Rectal smooth muscle tissue (tissue), 1 donor: ENCODE measurements around the gene C7orf25.

Experiments used
- H3K27ac ChIP-seq: one replicate; pipeline ENCODE4 v1.7.0; 2013; ENCODE audit warnings: low read depth, low read length, inconsistent platforms
- H3K27me3 ChIP-seq: one replicate; pipeline ENCODE4 v1.7.0; 2013; ENCODE audit warnings: low read length; ENCODE audit not compliant: control insufficient read depth, insufficient read depth
- H3K36me3 ChIP-seq: one replicate; pipeline ENCODE4 v1.7.0; 2013; ENCODE audit warnings: low read length; ENCODE audit not compliant: control insufficient read depth, insufficient read depth
- H3K4me1 ChIP-seq: one replicate; pipeline ENCODE4 v1.7.0; 2013; ENCODE audit warnings: low read length; ENCODE audit not compliant: control insufficient read depth, insufficient read depth
- H3K4me3 ChIP-seq: one replicate; pipeline ENCODE4 v1.7.0; 2013; ENCODE audit warnings: low read length
- H3K9ac ChIP-seq: one replicate; pipeline ENCODE4 v1.7.0; 2013; ENCODE audit warnings: low read length

The C7orf25 gene

GRCh38 chr7:42924223-42924838 lies 12.5 kb upstream of the C7orf25 start:
- Histone ChIP-seq H3K36me3 (peaks cover 14% of the 10 kb centered on the region), H3K27me3 (no peaks in the 10 kb centered on the region), H3K27ac (no peak overlapping the region), H3K9ac (no peak overlapping the region), H3K4me1 (peaks cover 4% of the 10 kb centered on the region), H3K4me3 (no peak overlapping the region)

- no peak overlapping the region for H3K9ac ChIP-seq
- no peaks in the 10 kb centered on the region for H3K27me3 ChIP-seq
- no peak overlapping the region for H3K27ac ChIP-seq
- H3K4me1 ChIP-seq: no peaks in the 10 kb centered on the region
- H3K4me3 ChIP-seq: no peak overlapping the region
- H3K36me3 ChIP-seq: peaks cover 14% of the 10 kb centered on the region
These were observed 10.3 kb upstream of the C7orf25 start for GRCh38 chr7:42922017-42922753.

GRCh38 chr7:42915356-42915755 lies 3.5 kb upstream of the C7orf25 start:
- peaks cover 7% of the 10 kb centered on the region for H3K4me1 ChIP-seq
- H3K4me3 ChIP-seq: no peak overlapping the region
- no peak overlapping the region for H3K27ac ChIP-seq
- H3K27me3 ChIP-seq: no peaks in the 10 kb centered on the region
- peaks cover 6% of the 10 kb centered on the region for H3K36me3 ChIP-seq
- H3K9ac ChIP-seq: no peak overlapping the region

GRCh38 chr7:42914421-42915045 lies 2.7 kb upstream of the C7orf25 start:
- H3K4me3 ChIP-seq: no peak overlapping the region

GRCh38 chr7:42914009-42914408 lies 2.1 kb upstream of the C7orf25 start:
- Histone ChIP-seq H3K4me1 (peaks cover 7% of the 10 kb centered on the region), H3K27ac (no peak overlapping the region)

More at GRCh38 chr7:42914421-42915045, 2.7 kb upstream of the C7orf25 start:
- H3K27ac ChIP-seq: no peak overlapping the region
- H3K27me3 ChIP-seq: no peaks in the 10 kb centered on the region
- H3K36me3 ChIP-seq: peaks cover 3% of the 10 kb centered on the region
- H3K4me1 ChIP-seq: peaks cover 7% of the 10 kb centered on the region
- H3K9ac ChIP-seq: no peak overlapping the region

GRCh38 chr7:42913591-42913990 lies 1.7 kb upstream of the C7orf25 start:
- H3K27me3 ChIP-seq: no peaks in the 10 kb centered on the region
- no peak overlapping the region for H3K27ac ChIP-seq
- H3K4me1 ChIP-seq: peaks cover 7% of the 10 kb centered on the region
- no peak overlapping the region for H3K4me3 ChIP-seq
- H3K9ac ChIP-seq: no peak overlapping the region
- peaks cover 3% of the 10 kb centered on the region for H3K36me3 ChIP-seq

More at GRCh38 chr7:42914009-42914408, 2.1 kb upstream of the C7orf25 start:
- no peaks in the 10 kb centered on the region for H3K27me3 ChIP-seq
- no peak overlapping the region for H3K4me3 ChIP-seq
- H3K36me3 ChIP-seq: peaks cover 3% of the 10 kb centered on the region
- no peak overlapping the region for H3K9ac ChIP-seq

GRCh38 chr7:42910306-42910705 lies 1.6 kb downstream of the C7orf25 start:
- no peak overlapping the region for H3K27ac ChIP-seq
- H3K27me3 ChIP-seq: no peaks in the 10 kb centered on the region

GRCh38 chr7:42907316-42907715 lies 4.6 kb downstream of the C7orf25 start:
- no peak overlapping the region for H3K4me3 ChIP-seq
- no peaks in the 10 kb centered on the region for H3K27me3 ChIP-seq
- H3K36me3 ChIP-seq: no peaks in the 10 kb centered on the region
- no peak overlapping the region for H3K9ac ChIP-seq
- H3K27ac ChIP-seq: no peak overlapping the region
- H3K4me1 ChIP-seq: peaks cover 7% of the 10 kb centered on the region

More at GRCh38 chr7:42910306-42910705, 1.6 kb downstream of the C7orf25 start:
- H3K9ac ChIP-seq: peak overlapping the region; percentile 10
- H3K4me3 ChIP-seq: no peak overlapping the region
- H3K4me1 ChIP-seq: peaks cover 7% of the 10 kb centered on the region
- H3K36me3 ChIP-seq: no peaks in the 10 kb centered on the region

- H3K27ac ChIP-seq: no peak overlapping the region
- no peak overlapping the region for H3K9ac ChIP-seq
- no peaks in the 10 kb centered on the region for H3K36me3 ChIP-seq
- H3K27me3 ChIP-seq: no peaks in the 10 kb centered on the region
- peaks cover 7% of the 10 kb centered on the region for H3K4me1 ChIP-seq
- no peak overlapping the region for H3K4me3 ChIP-seq
These were observed 5.7 kb downstream of the C7orf25 start for GRCh38 chr7:42906181-42906580.

GRCh38 chr7:42902331-42902730 lies 9.5 kb downstream of the C7orf25 start:
- Histone ChIP-seq H3K36me3 (no peaks in the 10 kb centered on the region), H3K4me1 (no peaks in the 10 kb centered on the region), H3K4me3 (no peak overlapping the region), H3K27ac (no peak overlapping the region), H3K27me3 (no peaks in the 10 kb centered on the region), H3K9ac (no peak overlapping the region)

- H3K4me3 ChIP-seq: no peak overlapping the region
- no peaks in the 10 kb centered on the region for H3K36me3 ChIP-seq
- H3K4me1 ChIP-seq: no peaks in the 10 kb centered on the region
- no peaks in the 10 kb centered on the region for H3K27me3 ChIP-seq
- no peak overlapping the region for H3K9ac ChIP-seq
- no peak overlapping the region for H3K27ac ChIP-seq
These were observed 11.0 kb downstream of the C7orf25 start for GRCh38 chr7:42900842-42901241.

- no peak overlapping the region for H3K27ac ChIP-seq
- H3K4me3 ChIP-seq: no peak overlapping the region
- H3K9ac ChIP-seq: no peak overlapping the region
- no peaks in the 10 kb centered on the region for H3K36me3 ChIP-seq
- H3K4me1 ChIP-seq: no peaks in the 10 kb centered on the region
- no peaks in the 10 kb centered on the region for H3K27me3 ChIP-seq
These were observed 18.3 kb downstream of the C7orf25 start for GRCh38 chr7:42893346-42894240.
